K562 (cell line): ENCODE results near the gene OFD1.

Experiments
- GATAD2B ChIP-seq: fragments of 450-650 bp; IDR thresholded peaks from 2 replicates; pipeline ENCODE4 v1.6.1; 2017; ENCODE audit warnings: mild to moderate bottlenecking, borderline replicate concordance
- KLF10 ChIP-seq: fragments of 250-450 bp; sonication (Bioruptor Pico); IDR thresholded peaks from 2 replicates; pipeline ENCODE4 v1.6.1; 2021; ENCODE audit warnings: matching md5 sums
- NR3C1 ChIP-seq: sonication (generic); formaldehyde crosslinking; IDR thresholded peaks from 2 replicates; pipeline ENCODE4 v1.8.1; 2022; ENCODE audit warnings: missing genetic modification reagents
- PRMT5 ChIP-seq: sonication (generic); formaldehyde crosslinking; IDR thresholded peaks from 2 replicates; pipeline ENCODE4 v1.5.0; 2020; ENCODE audit warnings: missing genetic modification reagents
- ZNF274 ChIP-seq: IDR thresholded peaks from 2 replicates; pipeline ENCODE4 v1.6.1; 2011; ENCODE audit warnings: low read depth, mild to moderate bottlenecking, low read length, moderate library complexity, borderline replicate concordance
- TF ChIP-seq, protein P1 (sequence below), 3 experiments: IDR thresholded peaks in 2 of 3; conservative IDR thresholded peaks in 1 of 3; 2 replicates each; pipeline ENCODE4 v1.5.1; 2011 to 2012; ENCODE audit warnings: low read length in 3 of 3, mild to moderate bottlenecking in 3 of 3, control low read depth in 2 of 3, improper control_type of control experiment in 1 of 3, inconsistent platforms in 1 of 3, low read depth in 1 of 3, mixed read lengths in 1 of 3, moderate library complexity in 1 of 3; ENCODE audit not compliant: insufficient read depth in 2 of 3

DNA sequence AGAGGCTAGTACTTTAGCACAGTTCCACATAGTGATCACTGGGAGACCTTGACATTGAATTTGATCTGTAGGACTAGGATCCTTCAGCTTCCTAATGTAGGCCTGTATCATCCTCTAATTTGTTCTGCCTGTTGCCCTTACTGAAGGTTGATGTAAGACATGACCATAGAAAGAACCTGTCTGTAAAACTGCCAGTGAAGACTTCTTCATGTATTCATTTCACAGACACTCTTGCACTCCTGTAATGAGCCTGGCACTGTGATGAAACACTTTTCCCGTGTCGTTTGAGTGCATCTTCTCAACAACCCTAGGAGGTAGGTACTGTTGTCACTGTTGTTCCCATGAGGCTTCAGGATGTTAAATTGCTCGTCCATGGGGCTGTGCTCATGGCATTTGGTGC lies 31.0 kb upstream of the OFD1 start:
- TF ChIP-seq PRMT5 (no peak), NR3C1 (no peak), GATAD2B (no peak), ZNF274 (no peak), KLF10 (no peak)
- TF ChIP-seq, protein P1, sequence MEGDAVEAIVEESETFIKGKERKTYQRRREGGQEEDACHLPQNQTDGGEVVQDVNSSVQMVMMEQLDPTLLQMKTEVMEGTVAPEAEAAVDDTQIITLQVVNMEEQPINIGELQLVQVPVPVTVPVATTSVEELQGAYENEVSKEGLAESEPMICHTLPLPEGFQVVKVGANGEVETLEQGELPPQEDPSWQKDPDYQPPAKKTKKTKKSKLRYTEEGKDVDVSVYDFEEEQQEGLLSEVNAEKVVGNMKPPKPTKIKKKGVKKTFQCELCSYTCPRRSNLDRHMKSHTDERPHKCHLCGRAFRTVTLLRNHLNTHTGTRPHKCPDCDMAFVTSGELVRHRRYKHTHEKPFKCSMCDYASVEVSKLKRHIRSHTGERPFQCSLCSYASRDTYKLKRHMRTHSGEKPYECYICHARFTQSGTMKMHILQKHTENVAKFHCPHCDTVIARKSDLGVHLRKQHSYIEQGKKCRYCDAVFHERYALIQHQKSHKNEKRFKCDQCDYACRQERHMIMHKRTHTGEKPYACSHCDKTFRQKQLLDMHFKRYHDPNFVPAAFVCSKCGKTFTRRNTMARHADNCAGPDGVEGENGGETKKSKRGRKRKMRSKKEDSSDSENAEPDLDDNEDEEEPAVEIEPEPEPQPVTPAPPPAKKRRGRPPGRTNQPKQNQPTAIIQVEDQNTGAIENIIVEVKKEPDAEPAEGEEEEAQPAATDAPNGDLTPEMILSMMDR (IDR thresholded peaks at IDR 0.05 in 2 of 3, conservative IDR thresholded peaks at IDR 0.05 in 1 of 3; ENCODE audit: insufficient read depth in 2 of 3, low read depth in 1 of 3, low read length in 3 of 3), result no peak
